Cardiac septum (tissue), 1 donor: ENCODE results near the gene NPW. TPM values are rescaled to one million over a fixed set of nuclear protein-coding genes. Genes with fewer than 3 reads are reported as not detected.

Experiments
- DNase-seq: peaks from one replicate; pipeline ENCODE4 v3.0.0-alpha.2; 2020; ENCODE audit warnings: low spot score
- intact Hi-C: fragments of 100-400 bp; cut with DNase I; formaldehyde crosslinking; loops from one replicate; pipeline ENCODE4 v1.14.0; 2022
- total RNA-seq: library from RNA; stranded (reverse); fragmentation: NEBNext Ultra II Directional; extraction: Animal tissue kit (Norgen Biotek cat#: 25700); gene quantifications from one replicate; pipeline ENCODE4 v1.2.1, GENCODE V29; 2021
- donor health status: DM: no; HTN: no; CAD: no.

Gene NPW
- total RNA-seq, 1 donor from 2014 or later = not detected

GRCh38 chr16:2015117-2015946 is 4.3 kb upstream of the NPW start:
- intact Hi-C loops = no loop called here
- DNase-seq = no peak

DNA sequence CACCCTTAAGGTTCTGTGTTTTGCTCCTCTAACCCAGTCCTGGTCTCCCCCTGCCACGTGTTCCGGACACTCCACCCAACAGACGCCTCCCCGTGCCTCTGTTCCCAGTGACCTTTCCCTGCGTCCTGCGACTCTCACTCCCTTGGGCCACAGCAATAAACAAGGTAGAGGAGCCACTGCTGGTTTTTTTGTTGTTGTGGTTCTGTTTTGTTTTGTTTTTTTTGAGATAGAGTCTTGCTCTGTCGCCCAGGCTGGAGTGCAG is 3.7 kb upstream of the NPW start:
- DNase-seq = no peak
- intact Hi-C loops = no loop called here

DNA sequence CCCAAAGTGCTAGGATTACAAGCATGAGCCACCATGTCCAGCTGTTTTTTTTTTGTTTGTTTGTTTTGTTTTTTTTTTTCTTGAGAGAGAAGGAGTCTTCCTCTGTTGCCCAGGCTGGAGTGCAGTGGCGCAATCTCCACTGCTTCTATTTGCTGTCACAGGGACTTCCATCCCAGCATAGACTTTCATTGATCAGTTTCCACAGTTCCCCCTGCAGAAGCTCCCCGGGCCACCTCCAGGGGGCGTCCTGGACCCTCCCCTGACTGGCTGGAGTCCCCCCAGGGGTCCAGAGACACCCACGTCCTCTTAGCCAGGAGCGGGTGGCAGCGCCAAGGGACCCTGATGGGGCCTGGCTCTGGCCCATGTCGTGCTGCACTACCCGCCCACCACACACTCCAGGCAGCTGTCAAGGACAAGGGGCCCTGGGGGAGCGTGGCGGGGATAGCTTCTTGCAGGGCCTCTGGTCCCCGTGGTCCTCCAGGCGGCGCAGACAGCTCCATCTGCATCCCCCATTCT is 3.1 kb upstream of the NPW start:
- DNase-seq = no peak
- intact Hi-C loops = no loop called here

- intact Hi-C loops = loop anchor here (5.0 to 10.0 kb wide), 2 partner anchors 62 to 485 kb away; no protein-coding TSS in a partner anchor
- no peak for DNase-seq
Observed at GRCh38 chr16:2019921-2020831, 591 bp downstream of the NPW start.

GRCh38 chr16:2022723-2023091 is 3.1 kb downstream of the NPW start:
- intact Hi-C loops = loop anchor here (1.0 to 10.0 kb wide), 3 partner anchors 60 to 482 kb away; no protein-coding TSS in a partner anchor
- DNase-seq = no peak

- intact Hi-C loops = loop anchor here (1.0 to 10.0 kb wide), 3 partner anchors 59 to 481 kb away; no protein-coding TSS in a partner anchor
- DNase-seq = peak; percentile 98
Observed at GRCh38 chr16:2023092-2024031, 3.8 kb downstream of the NPW start.

DNA sequence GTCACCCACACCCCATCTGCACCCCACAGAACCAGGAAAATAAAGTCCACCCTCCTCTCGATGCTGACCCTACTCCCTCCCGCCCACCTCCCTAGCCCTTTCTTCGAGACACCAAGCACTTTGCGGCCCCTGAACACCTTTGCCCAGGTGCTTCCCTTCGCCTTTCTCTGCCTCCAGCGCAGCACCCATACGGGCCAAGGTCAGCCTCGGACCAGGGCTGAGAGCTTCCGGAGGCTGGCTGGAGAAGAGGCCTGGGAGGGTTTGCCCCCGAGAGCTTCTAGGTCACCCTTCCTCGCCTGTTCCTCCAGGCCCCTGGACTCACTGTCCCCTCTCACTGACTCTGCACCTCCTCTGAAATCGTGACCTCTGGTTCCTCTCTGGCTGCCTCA is 4.4 kb downstream of the NPW start:
- intact Hi-C loops = loop anchor here (5.0 to 10.0 kb wide), 2 partner anchors 58 to 481 kb away; no protein-coding TSS in a partner anchor
- no peak for DNase-seq

GRCh38 chr16:2025251-2025650 is 5.7 kb downstream of the NPW start:
- no peak for DNase-seq
- intact Hi-C loops = loop anchor here (10.0 kb wide), 1 partner anchor 480 kb away; no protein-coding TSS in a partner anchor

DNA sequence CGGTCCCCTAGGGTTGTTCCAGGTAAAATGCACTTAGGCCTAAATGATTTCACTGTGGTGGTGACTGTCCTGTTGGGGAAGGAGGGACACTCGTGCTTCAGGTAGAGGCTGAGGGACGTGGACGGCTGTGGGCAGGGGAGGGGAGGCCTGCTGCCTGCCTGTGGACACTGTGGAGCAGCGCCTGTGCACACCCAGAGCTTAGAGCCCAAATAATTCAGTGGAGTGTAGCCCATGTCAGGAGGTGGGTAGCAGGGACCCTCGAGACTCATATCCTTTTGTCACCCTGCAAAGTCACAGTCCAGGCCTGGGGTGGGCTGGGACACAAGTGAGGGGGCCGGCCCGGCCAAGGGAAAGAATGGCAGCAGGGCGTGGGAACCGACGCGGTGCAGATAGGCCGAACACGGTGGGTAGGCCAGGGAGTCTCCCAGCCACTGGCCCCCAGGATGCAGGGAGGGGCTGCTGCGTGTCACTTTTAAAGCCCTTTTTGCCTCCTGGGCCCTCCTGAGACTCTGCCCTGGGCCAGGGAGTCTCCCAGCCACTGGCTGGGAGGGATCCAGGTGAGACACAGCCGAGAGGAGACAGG is 6.4 kb downstream of the NPW start:
- intact Hi-C loops = loop anchor here (10.0 kb wide), 1 partner anchor 479 kb away; no protein-coding TSS in a partner anchor
- DNase-seq = no peak

- no peak for DNase-seq
Observed at GRCh38 chr16:2026461-2027023, 7.0 kb downstream of the NPW start, which contains the start of gene NHERF2. TSS of gene NHERF2 (plus strand) at chr16:2026902. CDS start at chr16:2027006, 104 bp downstream.

GRCh38 chr16:2027024-2028010 is 7.7 kb downstream of the NPW start:
- intact Hi-C loops = loop anchor here (2.0 to 10.0 kb wide), 2 partner anchors 17 to 477 kb away; no protein-coding TSS in a partner anchor
- no peak for DNase-seq

More at GRCh38 chr16:2026461-2027023, 7.0 kb downstream of the NPW start, which contains the start of gene NHERF2:
- intact Hi-C loops = loop anchor here (10.0 kb wide), 1 partner anchor 478 kb away; no protein-coding TSS in a partner anchor

DNA sequence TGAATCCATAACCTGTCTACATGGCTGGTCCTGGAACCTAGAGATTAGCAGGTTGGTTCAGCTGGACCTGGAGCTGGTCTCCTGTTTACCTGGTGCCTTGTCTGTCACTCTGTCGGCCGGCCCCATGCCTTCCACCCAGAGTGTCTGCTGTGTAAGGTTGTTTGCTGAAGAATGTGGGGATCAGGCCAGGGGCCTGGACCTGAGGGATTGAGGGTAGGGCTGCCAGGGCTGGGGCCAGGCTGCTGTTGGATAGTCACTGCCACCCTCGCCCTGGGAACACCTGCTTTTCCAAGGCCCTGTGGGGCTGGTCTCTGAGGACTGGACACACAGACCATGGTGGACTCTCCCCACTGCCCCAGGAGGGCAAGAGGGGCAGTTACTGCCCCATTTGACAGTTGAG is 8.6 kb downstream of the NPW start:
- intact Hi-C loops = loop anchor here (2.0 to 10.0 kb wide), 2 partner anchors 17 to 477 kb away; no protein-coding TSS in a partner anchor
- no peak for DNase-seq

- intact Hi-C loops = loop anchor here (2.0 to 10.0 kb wide), 2 partner anchors 16 to 476 kb away; no protein-coding TSS in a partner anchor
- DNase-seq = no peak
Observed at GRCh38 chr16:2028620-2029220, 9.1 kb downstream of the NPW start.

- DNase-seq = no peak
- intact Hi-C loops = loop anchor here (2.0 to 10.0 kb wide), 2 partner anchors 15 to 475 kb away; no protein-coding TSS in a partner anchor
Observed at GRCh38 chr16:2029350-2029749, 9.8 kb downstream of the NPW start.

DNA sequence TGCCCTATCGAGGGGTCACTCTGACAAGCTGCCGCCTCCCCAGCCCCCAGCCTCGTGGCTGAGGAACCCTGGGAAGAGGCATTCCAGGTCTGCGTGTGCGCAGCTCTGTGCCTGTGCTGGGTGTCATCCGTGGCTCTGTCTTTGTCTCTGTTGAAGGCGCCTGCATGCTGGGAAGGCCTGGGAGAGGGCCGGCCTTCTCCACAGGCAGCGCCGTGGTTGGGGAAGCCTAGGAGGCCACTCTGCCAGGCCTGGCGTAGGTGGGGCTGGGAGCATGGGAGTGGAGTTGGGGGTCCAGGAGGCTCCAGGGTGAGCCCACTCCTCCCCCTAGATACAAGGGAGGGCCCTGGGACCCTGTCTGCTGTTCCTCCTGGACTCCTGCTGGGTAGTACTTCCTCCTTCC is 10.5 kb downstream of the NPW start:
- intact Hi-C loops = loop anchor here (10.0 kb wide), 1 partner anchor 485 kb away; no protein-coding TSS in a partner anchor
- no peak for DNase-seq

GRCh38 chr16:2031081-2031577 is 11.5 kb downstream of the NPW start:
- DNase-seq = no peak
- intact Hi-C loops = loop anchor here (10.0 kb wide), 1 partner anchor 486 kb away; no protein-coding TSS in a partner anchor
